AG08396 (cell line): Measurements from ENCODE around the gene CD93.

Experiments used
- DNase-seq: peaks from one replicate; pipeline ENCODE4 v3.0.0; 2012; ENCODE audit warnings: low spot score, mixed read lengths

CD93 gene

GRCh38 chr20:23097636-23098580 is 11.8 kb upstream of the CD93 start:
- no peak for DNase-seq

GRCh38 chr20:23096986-23097520 is 10.9 kb upstream of the CD93 start:
- no peak for DNase-seq

- DNase-seq: no peak
These were observed 10.0 kb upstream of the CD93 start for GRCh38 chr20:23096097-23096496.

GRCh38 chr20:23095499-23095898 is 9.4 kb upstream of the CD93 start:
- no peak for DNase-seq

GRCh38 chr20:23094927-23095326 is 8.8 kb upstream of the CD93 start:
- DNase-seq: no peak

GRCh38 chr20:23094213-23094896 is 8.2 kb upstream of the CD93 start:
- no peak for DNase-seq

GRCh38 chr20:23093613-23094012 is 7.5 kb upstream of the CD93 start:
- DNase-seq: no peak

GRCh38 chr20:23092861-23093495 is 6.9 kb upstream of the CD93 start:
- DNase-seq: no peak

- DNase-seq: no peak
These were observed 6.2 kb upstream of the CD93 start for GRCh38 chr20:23092384-23092756.

- no peak for DNase-seq
These were observed 5.7 kb upstream of the CD93 start for GRCh38 chr20:23091721-23092383.

- no peak for DNase-seq
These were observed 4.8 kb upstream of the CD93 start for GRCh38 chr20:23090878-23091277.

GRCh38 chr20:23090147-23090546 is 4.0 kb upstream of the CD93 start:
- no peak for DNase-seq

- DNase-seq: no peak
These were observed 2.7 kb upstream of the CD93 start for GRCh38 chr20:23088866-23089265.

GRCh38 chr20:23087587-23088251 is 1.6 kb upstream of the CD93 start:
- no peak for DNase-seq

GRCh38 chr20:23086931-23087411 is 847 bp upstream of the CD93 start:
- DNase-seq: no peak

GRCh38 chr20:23085436-23086055 is 578 bp downstream of the CD93 start:
- DNase-seq: no peak

- no peak for DNase-seq
These were observed 1.2 kb downstream of the CD93 start for GRCh38 chr20:23084845-23085365.

GRCh38 chr20:23084282-23084844 is 1.8 kb downstream of the CD93 start:
- DNase-seq: no peak

GRCh38 chr20:23083553-23084220 is 2.4 kb downstream of the CD93 start:
- DNase-seq: no peak
